ENCODE results near the gene ATP10D.

The ATP10D gene

DNA sequence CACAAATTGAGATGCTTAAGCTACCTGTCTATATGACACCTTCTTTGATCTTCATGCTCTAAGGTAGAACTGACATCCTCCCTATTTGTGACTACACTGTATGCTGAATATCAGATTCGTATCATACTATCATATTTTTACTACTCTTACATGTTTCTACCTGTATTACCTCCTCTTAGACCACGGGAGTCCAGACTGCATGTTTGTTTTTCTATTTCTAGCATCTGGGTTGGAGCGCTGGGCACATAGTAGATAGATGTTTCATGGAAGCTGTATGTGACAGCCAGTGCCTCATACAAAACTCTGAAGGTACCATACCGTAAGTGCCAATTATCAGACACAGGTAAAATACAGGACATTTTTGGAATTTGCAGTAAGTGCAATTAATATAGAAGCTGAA, 47.6 kb downstream of the ATP10D start:
- Mint-ChIP-seq H3K4me3 (no peak overlapping the region), H3K4me1 (no peaks in the 10 kb centered on the region), H3K9me3 (peaks cover 17% of the 10 kb centered on the region), H3K27ac (no peak overlapping the region), H3K27me3 (ENCODE audit: low read depth) (no peaks in the 10 kb centered on the region), H3K36me3 (ENCODE audit: low read depth) (peaks cover 67% of the 10 kb centered on the region)
- TF ChIP-seq, protein P1, sequence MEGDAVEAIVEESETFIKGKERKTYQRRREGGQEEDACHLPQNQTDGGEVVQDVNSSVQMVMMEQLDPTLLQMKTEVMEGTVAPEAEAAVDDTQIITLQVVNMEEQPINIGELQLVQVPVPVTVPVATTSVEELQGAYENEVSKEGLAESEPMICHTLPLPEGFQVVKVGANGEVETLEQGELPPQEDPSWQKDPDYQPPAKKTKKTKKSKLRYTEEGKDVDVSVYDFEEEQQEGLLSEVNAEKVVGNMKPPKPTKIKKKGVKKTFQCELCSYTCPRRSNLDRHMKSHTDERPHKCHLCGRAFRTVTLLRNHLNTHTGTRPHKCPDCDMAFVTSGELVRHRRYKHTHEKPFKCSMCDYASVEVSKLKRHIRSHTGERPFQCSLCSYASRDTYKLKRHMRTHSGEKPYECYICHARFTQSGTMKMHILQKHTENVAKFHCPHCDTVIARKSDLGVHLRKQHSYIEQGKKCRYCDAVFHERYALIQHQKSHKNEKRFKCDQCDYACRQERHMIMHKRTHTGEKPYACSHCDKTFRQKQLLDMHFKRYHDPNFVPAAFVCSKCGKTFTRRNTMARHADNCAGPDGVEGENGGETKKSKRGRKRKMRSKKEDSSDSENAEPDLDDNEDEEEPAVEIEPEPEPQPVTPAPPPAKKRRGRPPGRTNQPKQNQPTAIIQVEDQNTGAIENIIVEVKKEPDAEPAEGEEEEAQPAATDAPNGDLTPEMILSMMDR (IDR thresholded peaks at IDR 0.05; ENCODE audit: unreplicated experiment in 3 of 3) = no peak

DNA sequence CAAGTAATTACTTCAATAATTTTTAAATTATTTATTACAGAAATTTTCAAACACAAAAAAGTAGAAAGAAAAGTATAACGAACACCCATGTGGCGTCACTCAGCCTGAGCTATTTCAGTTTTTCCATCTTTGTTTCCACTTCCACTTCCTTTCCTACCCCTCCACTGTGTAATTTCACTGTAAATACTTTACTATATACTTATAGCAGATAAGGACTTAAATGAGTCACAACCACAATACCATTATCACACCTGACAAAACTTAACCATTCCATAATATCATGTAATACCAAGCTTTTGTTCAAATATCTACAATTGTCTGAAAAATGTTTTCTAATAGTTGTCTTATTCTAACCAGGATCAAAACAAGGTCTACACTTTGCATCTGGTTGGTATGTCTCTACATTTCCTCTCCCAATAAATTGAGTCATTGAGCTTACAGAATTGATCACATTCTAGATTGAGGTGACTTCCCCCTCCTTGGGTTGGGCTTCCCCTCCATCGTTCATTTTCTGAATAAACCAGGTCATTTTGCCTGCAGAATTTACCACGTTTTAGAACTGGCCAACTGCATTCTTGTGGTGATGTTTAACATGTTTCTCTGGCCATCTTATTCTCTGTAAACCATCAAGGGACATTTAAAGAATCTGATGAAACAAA, 48.7 kb downstream of the ATP10D start:
- Mint-ChIP-seq H3K4me1 (no peaks in the 10 kb centered on the region), H3K9me3 (peaks cover 10% of the 10 kb centered on the region), H3K36me3 (ENCODE audit: low read depth) (peaks cover 59% of the 10 kb centered on the region), H3K4me3 (no peak overlapping the region), H3K27me3 (ENCODE audit: low read depth) (no peaks in the 10 kb centered on the region), H3K27ac (no peak overlapping the region)
- TF ChIP-seq, protein P1 (IDR thresholded peaks at IDR 0.05; ENCODE audit: unreplicated experiment in 3 of 3) = no peak

DNA sequence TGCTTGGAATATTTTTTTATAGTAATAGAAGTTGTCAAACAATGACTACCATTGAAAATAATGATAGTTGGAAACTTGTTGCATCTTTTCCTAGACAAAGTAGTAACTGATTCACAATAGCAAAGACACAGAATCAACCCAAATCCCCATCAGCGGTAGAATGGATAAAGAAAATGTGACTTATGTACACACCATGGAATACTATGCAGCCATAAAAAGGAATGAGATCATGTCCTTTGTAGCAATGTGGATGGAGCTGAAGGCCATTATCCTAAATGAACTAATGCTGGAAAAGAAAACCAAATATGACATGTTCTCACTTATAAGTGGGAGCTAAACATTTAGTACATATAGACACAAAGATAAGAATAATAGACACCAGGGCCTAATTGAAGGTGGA, 49.7 kb downstream of the ATP10D start:
- H3K4me1 Mint-ChIP-seq = no peaks in the 10 kb centered on the region
- H3K4me3 Mint-ChIP-seq = no peak overlapping the region
- H3K9me3 Mint-ChIP-seq = peaks cover 4% of the 10 kb centered on the region
- TF ChIP-seq, protein P1 (IDR thresholded peaks at IDR 0.05; ENCODE audit: unreplicated experiment in 3 of 3) = no peak
- no peaks in the 10 kb centered on the region for H3K27me3 Mint-ChIP-seq (ENCODE audit: low read depth)
- H3K27ac Mint-ChIP-seq = no peak overlapping the region
- peaks cover 52% of the 10 kb centered on the region for H3K36me3 Mint-ChIP-seq (ENCODE audit: low read depth)

DNA sequence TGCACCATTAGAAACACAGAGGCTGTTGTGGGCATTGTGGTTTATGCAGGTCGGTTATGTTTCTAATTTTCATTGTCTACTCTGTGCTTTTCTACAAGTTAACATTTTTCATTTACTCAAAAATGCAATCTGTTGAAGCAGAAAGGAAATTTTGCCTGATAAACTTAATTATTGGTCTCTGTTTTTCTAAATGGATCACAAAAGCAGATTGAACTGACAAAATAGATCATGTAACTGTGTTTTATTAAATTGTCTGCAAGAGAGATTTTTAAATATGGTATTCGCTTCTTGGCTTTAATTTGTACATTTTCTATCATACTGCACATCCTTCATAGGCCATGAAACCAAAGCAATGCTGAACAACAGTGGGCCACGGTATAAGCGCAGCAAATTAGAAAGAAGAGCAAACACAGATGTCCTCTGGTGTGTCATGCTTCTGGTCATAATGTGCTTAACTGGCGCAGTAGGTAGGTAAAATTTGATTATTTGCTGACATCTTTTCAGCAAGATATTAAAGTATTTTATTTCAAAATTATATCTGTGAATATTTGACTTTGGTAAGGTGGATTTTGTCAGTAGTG, 50.6 kb downstream of the ATP10D start:
- Mint-ChIP-seq H3K27me3 (ENCODE audit: low read depth) (no peaks in the 10 kb centered on the region), H3K27ac (no peak overlapping the region), H3K4me1 (no peaks in the 10 kb centered on the region), H3K4me3 (no peak overlapping the region), H3K36me3 (ENCODE audit: low read depth) (peaks cover 43% of the 10 kb centered on the region), H3K9me3 (no peaks in the 10 kb centered on the region)
- TF ChIP-seq, protein P1 (IDR thresholded peaks at IDR 0.05; ENCODE audit: unreplicated experiment in 3 of 3) = no peak

DNA sequence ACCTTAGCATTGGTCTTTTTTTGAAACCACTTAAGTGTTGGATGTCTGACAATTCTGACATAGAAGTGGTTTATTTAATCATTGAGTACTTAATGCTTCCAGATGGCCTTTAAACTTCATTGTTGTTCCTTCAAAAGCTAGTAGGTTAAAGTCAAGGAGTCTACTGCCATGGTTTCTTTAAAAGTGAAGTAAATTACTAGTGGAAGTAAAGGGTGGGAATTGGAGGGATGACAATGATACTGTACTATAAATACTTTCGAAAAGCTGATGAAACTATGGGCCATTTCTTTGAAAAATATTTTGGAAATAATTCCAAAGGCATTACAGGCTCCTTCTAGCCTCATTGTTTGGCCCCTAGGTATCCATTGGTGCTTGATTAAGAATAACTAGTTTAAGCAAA, 51.9 kb downstream of the ATP10D start:
- Mint-ChIP-seq H3K36me3 (ENCODE audit: low read depth) (peaks cover 43% of the 10 kb centered on the region), H3K4me3 (no peak overlapping the region), H3K27me3 (ENCODE audit: low read depth) (no peaks in the 10 kb centered on the region), H3K27ac (no peak overlapping the region), H3K9me3 (no peaks in the 10 kb centered on the region), H3K4me1 (no peaks in the 10 kb centered on the region)
- TF ChIP-seq, protein P1 (IDR thresholded peaks at IDR 0.05; ENCODE audit: unreplicated experiment in 3 of 3) = no peak

Data from nephron (organoid).